Measurements from ENCODE around the gene MTHFR.

The MTHFR gene

GRCh38 chr1:11751087-11751486 is 54.7 kb downstream of the MTHFR start:
- DNase-seq, result no peak

DNA sequence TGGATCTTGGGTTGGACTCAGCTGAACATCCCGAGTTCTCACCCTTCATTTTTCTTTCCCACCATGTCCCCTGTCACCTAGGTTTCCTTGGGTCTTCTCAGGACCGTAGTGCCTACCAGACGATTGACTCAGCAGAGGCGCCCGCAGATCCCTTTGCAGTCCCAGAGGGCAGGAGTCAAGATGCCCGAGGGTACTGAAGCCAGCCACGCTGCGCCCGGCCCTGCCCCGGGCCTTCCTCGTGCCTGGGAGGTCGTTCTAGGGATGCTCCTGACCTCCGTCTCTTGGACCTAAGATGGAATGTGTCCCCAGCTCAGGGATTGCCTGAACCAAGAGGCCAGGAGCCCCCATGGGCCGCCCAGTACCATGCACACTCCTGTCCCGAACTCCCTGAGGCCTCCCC is 55.8 kb downstream of the MTHFR start:
- no peak for DNase-seq

DNA sequence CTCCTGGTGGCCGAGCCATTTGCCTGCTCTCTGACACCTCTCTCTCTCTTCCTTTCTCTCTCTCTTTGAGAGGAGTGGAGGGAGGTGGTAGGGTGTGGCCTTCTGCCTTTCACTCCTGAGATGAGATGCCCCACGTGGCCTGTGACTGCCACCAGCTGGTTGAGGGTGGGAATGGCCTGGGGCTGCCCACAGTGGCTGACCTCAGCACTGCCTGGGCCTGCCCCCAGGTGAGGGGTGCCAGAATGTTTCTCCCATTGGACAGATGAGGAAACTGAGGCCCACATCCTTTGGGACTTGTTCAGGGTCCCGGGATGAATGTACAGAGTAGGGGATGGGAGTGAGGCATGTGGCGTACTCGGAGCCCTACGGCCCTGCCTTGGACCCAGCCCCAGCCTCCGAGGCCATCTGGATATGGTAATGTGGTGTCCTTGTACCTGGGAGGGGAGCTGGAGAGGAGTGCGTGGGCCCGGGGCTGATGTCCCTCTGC is 56.5 kb downstream of the MTHFR start:
- DNase-seq, result peak; percentile 66

DNA sequence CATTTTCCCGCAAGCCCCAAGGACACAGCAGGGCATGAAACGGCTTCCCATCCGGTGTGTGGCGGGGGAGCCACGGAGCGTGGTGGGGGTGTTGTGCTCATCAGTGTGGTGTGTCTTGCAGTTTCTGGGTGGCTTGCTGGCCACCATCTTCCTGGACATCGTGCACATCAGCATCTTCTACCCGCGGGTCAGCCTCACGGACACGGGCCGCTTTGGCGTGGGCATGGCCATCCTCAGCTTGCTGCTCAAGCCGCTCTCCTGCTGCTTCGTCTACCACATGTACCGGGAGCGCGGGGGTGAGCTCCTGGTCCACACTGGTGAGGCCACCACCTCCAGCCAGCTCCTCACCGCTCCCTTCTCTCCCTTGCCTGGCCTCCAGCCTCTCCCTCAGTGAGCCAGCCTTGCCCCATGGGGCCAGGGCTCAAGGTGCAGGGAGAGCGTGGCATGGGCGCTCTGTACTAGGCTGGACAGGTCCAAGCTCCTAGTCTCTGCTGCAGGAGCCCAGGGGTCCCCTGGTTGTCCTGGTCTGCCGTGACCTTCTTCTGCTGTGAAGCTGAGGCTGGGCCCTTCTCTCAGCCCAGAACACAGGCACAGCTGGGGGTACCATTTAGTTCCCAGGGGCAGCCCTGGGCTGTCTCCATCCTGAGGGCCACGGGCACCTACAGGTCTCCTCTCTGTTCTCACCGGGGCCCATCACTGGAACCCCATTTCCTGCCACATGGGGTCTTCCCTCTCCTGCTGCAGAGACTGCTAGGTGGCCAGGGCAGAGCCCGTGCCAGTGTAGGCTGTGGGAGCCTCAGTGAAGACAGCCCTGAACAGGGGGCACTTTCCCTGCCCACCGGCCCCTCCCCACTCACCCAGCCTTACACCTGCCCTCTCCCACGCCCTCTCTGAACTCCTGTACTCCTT is 57.2 kb downstream of the MTHFR start:
- DNase-seq, result no peak

DNA sequence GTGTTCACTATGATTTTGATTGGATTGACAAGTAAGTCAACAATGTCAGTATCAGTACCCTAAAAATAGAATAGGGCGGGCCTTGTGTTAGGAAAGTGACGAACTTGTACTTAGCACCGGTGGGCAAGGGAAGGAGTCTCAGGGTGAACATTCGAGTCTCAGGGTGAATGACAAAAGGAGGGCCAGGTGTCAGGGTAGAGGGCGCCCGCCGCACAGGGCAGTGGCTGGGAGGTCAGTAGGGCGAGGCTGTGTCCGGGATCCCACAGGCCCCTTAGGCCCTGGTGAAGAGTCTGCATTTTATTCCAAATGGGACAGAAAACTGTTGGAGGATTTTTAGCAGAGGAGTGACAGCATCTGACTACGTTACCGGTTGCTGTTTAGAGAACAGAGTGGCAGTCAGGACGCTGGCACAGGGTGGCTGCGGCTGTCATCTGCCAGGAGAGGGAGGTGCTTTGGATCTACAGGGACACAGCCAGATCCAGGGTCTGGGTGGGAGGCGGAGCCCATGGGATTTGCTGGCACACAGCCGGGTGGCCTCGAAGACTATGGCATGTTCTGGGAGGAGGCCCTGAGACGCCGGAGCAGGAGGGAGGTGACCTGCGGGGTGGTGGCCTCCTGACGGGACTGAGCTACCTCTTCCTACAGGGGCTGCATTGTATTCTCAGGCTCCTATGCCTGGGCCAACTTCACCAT is 58.8 kb downstream of the MTHFR start:
- DNase-seq, result no peak

GRCh38 chr1:11746092-11746491 is 59.7 kb downstream of the MTHFR start:
- DNase-seq, result no peak

GRCh38 chr1:11744287-11744686 is 61.5 kb downstream of the MTHFR start:
- DNase-seq, result no peak

- DNase-seq, result no peak
Observed at GRCh38 chr1:11741919-11742558, 63.7 kb downstream of the MTHFR start.

DNA sequence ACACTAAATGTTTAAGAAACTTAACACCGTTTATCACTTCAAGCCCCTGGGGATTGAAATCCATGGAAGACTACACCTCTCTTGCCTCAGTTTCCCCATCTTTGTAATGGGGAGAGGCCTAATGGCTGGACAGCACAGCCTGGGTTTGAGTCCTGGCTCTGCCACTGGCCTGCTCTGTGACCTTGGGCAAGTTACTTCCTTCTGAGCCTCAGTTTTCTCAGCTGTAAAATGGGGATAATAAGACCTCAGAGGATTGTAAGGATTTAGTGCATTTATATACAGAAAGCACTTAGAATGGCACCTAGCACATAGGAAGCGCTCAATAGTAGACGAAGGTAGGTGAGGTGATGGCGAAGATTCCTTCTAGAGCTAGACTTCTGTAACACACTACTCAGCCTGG is 64.3 kb downstream of the MTHFR start:
- no peak for DNase-seq

DNA sequence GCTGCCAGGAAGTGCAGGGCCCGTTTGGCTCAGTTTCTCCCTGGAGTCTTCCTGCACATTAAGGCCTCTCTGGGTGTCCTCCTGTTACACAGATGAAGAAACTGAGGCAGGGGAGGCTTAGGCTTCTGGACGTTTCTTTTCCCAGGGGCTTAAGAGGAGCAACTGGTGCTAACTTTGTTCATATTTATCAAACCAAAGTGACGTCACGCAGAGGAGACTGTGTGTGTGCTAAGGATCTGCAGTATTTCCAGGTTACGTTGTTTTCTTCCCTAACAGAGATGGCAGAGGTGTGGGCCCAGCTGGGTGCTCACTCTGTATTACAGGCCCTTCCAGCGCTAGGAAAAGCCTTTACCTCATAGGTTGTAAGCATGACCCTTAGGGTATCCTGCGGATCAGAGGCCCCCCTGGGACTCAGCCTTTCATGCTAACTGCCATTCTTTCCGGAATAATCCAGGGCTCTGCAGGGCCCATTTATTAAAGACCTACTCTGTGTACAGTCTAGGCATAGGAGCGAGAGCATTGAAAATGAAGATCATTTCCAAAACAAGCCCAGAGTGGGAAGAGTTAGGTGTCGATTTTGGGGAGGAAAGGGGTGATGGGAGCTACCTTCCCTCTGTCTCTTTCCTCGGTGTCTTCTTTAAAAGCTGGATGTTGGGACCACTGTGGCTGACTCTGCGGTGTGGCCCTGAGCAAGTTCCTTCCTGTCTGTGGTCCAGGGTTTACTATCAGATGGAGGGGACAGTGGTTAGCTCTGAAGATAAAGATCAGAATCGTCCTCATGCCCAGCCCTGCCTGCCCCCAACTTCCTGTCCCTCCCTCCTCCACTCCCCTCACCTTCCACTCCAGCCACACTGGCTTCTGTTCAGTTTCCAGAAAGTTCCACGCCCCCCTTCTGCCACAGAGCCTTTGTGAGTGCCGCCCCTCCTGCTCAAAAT is 65.2 kb downstream of the MTHFR start:
- peak; percentile 40 for DNase-seq

GRCh38 chr1:11738783-11739182 is 67.0 kb downstream of the MTHFR start:
- DNase-seq, result no peak

- no peak for DNase-seq
Observed at GRCh38 chr1:11738096-11738495, 67.7 kb downstream of the MTHFR start.

DNA sequence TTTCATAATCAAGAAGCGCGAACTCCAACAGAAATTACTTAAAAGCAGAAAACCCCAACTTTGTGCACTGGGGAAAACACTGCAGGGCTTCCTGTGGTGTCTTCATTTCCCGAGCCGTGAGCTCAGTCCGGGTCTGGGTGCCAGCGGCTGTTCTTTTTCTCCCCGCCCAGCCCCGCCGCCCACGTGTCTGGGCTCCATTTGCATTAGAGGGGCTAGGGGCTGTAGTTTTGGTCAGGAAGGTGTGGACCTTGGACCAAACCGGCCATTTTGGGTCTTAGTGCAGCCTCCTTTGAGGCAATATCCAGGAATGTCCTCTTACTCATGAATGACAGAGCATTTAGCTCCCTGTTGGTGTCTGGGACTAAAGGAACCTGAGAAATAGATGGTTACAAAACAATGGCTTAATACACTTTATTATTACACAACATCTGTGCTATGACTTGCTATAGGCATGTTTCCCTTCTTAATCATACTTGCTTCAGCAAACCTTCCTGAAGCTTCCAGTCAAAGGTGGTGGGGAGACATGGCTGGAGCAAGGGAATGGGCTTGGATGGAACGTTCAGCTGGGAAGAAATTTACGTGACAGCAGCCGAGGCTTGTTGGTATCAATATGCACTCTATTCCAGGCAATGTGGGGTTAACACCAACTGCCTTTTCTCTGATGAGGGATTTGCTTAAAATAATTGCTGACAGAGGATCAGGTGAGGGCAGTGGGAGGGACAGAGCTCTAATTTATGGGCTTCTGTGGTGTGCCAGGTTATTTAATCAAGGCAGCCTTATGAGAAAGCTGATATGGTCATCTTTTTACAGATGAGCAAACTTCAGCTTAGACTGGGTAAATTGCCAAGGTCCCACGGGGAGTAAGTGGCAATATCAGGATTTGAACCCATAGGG is 68.8 kb downstream of the MTHFR start:
- peak; percentile 61 for DNase-seq

GRCh38 chr1:11735854-11736745 is 69.7 kb downstream of the MTHFR start, which contains the start of gene AGTRAP:
Gene AGTRAP, plus strand, starts transcription at chr1:11736136. Its CDS starts 73 bp downstream, at chr1:11736209.
- DNase-seq, result peak; percentile 92

All from stimulated activated CD8-positive, alpha-beta memory T cell treated with anti-CD3 and anti-CD28 coated beads, Interleukin-4, amount 100 ng/mL, for 48 hours (primary cell).